NCI-H446 treated with DMSO at 0.1 percent for 48 hours (cell line): Measurements from ENCODE around the gene OSBPL10.
A peak's percentile ranks its signal among the peaks of the same experiment; 100 is the strongest.
"Not testable (repeated sequence)": the region's sequence is repeated elsewhere in the genome, so short reads cannot be mapped to it uniquely, and the experiment has no call there.

ENCODE experiments used
- DNase-seq: peaks from one replicate; lab custom pipeline; 2025; lab: John Stamatoyannopoulos, UW

Gene OSBPL10, protein sequence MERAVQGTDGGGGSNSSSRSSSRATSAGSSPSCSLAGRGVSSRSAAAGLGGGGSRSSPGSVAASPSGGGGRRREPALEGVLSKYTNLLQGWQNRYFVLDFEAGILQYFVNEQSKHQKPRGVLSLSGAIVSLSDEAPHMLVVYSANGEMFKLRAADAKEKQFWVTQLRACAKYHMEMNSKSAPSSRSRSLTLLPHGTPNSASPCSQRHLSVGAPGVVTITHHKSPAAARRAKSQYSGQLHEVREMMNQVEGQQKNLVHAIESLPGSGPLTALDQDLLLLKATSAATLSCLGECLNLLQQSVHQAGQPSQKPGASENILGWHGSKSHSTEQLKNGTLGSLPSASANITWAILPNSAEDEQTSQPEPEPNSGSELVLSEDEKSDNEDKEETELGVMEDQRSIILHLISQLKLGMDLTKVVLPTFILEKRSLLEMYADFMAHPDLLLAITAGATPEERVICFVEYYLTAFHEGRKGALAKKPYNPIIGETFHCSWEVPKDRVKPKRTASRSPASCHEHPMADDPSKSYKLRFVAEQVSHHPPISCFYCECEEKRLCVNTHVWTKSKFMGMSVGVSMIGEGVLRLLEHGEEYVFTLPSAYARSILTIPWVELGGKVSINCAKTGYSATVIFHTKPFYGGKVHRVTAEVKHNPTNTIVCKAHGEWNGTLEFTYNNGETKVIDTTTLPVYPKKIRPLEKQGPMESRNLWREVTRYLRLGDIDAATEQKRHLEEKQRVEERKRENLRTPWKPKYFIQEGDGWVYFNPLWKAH

GRCh38 chr3:31981206-31982181 lies at the start of gene OSBPL10, which contains the start of gene ZNF860:
OSBPL10 (minus strand) TSS chr3:31981262; CDS start chr3:31981179, 83 bp downstream.
ZNF860 (plus strand) TSS chr3:31981750; CDS start chr3:31989080, 7,330 bp downstream.
- no peak for DNase-seq

GRCh38 chr3:32026593-32026992 lies 45.5 kb upstream of the OSBPL10 start:
- DNase-seq, result no peak

GRCh38 chr3:32022947-32023346 lies 41.9 kb upstream of the OSBPL10 start:
- no peak for DNase-seq

DNA sequence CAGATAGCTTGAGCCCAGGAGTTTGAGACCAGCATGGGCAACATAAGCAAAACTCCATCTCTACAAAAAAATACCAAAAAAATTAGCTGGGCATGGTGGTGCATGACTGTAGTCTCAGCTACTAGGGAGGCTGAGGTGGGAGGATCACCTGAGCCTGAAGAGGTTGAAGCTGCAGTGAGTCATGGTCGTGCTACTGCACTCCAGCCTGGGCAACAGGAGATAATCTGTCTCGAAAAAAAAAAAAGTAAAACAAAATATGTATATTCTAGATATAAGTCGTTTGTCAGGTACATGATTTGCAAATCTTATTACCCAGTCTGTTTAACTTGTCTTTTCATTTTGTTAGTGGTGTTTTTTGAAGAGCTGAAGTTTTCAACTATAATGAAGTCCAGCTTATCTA lies 40.7 kb upstream of the OSBPL10 start:
- DNase-seq, result no peak

GRCh38 chr3:32021155-32021554 lies 40.1 kb upstream of the OSBPL10 start:
- DNase-seq, result no peak

DNA sequence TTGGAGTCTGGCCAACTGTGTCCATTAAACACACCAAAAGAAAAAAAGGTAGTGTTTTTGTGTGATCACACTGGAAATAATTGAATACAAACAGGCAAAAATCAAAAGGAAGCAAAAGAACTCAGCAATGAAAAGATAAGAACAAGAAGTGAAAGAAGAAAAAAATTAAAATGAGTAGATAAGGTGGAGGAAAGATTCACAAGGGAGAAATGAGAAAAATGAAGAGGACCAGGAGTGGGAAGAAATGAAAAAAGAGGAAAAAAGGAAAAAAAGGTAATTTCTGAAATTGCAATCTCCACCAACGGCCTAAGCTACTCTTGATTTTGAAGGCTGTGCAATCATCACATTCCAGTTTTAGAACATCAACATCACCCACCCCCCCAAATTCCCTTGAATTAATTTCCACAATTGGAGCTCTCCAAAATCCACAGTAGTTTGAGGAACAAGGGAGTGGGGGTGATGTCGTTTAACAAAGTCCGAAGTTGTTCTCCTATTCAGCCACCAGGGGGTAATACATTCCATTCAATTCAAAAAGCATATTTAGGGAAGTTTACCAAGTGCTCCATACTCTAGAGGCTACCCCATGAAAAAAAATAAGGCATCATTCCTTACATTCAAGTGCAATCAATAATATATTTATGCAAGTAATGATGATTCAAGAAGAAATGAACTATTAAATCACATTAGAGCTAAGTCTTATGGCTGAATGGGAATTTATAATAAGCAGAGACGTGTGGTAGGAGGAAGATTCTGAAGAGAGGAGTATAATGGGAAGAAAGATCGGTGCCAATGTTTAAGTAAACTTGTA lies 37.9 kb upstream of the OSBPL10 start:
- DNase-seq, result peak; percentile 30

DNA sequence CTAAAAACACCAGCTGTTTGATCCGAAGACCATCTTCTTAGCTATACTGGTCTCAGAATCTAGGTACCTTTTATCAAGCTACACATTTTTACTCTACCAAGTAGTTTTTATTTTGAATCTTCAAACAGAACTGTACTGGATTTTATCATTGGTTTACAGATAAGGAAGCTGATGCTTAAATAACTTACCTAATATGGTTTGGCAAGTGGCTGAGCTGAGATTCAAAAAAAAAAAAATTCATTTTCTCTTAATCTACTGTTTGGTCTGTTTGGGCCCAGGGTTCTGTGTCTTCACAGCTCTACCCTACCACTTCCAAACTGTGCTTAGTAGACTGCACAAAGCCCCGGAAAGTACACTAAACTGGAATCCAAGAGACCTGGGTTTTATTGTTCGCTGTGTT lies 36.2 kb upstream of the OSBPL10 start:
- DNase-seq, result no peak

GRCh38 chr3:32015638-32016037 lies 34.6 kb upstream of the OSBPL10 start:
- not testable (repeated sequence) for DNase-seq

DNA sequence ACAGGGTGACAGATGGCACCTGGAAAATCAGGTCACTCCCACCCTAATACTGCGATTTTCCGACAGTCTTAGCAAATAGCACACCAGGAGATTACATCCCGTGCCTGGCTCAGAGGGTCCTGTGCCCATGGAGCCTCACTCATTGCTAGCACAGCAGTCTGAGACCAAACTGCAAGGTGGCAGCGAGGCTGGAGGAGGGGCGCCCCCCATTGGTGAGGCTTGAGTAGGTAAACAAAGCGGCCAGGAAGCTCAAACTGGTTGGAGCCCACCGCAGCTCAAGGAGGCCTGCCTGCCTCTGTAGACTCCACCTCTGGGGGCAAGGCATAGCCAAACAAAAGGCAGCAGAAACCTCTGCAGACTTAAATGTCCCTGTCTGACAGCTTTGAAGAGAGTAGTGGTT lies 29.6 kb upstream of the OSBPL10 start:
- not testable (repeated sequence) for DNase-seq

DNA sequence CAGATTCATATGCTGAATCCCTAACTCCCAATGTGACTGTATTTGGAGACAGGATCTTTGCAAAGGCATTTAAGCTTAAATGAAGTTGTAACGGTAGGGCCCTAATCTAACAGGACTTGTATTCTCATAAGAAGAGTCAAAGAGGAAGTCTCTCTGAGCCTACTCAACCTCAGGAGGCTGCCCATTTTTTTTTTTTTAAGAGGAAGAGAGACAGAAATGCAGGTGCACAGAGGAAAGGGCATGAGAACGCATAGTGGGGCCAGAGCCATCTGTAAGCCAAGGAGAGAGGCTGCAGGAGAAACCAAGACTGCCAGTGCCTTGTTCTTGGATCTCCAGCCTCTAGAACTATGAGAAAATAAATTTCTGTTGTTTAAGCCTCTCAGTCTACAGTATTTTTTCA lies 28.9 kb upstream of the OSBPL10 start:
- DNase-seq, result no peak

DNA sequence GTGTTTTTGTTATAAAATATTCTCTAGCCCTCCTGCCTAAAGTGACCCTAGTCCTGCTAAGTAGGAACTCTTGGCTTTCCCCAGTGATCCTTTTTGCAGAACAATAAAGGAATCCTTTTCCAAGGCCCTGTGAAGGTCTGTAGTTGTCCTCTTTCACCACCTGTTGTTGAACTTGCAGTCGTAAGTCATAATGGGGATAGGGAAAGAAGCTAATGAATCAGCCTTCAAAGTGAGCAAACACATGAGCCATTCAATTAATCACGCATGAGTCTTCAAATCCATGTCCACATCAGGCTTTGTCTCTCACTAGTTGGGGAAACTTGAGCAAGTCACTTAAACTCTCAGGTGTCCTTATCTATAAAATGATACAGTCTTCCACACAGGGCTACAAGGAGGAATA lies 28.0 kb upstream of the OSBPL10 start:
- no peak for DNase-seq

GRCh38 chr3:32004113-32004765 lies 23.2 kb upstream of the OSBPL10 start:
- no peak for DNase-seq

DNA sequence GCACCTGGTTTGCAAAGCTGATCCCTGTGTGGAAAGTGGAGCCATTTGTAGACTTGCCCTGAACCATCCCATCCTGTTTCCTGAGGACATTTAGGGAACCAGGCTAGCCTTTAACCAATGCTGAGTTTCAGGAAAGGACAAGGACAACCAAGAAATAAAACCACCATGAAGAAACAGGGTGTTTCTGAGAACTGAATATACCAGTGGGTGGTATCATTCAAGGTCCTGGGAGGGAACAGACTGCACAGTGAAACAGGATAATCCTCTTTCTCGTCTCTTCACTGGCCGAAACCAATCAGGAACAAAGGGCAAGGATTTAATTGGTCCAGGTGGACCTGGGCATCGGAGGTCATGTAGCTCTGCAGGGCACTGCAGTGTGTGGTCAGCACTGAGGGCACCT lies 22.3 kb upstream of the OSBPL10 start:
- no peak for DNase-seq

DNA sequence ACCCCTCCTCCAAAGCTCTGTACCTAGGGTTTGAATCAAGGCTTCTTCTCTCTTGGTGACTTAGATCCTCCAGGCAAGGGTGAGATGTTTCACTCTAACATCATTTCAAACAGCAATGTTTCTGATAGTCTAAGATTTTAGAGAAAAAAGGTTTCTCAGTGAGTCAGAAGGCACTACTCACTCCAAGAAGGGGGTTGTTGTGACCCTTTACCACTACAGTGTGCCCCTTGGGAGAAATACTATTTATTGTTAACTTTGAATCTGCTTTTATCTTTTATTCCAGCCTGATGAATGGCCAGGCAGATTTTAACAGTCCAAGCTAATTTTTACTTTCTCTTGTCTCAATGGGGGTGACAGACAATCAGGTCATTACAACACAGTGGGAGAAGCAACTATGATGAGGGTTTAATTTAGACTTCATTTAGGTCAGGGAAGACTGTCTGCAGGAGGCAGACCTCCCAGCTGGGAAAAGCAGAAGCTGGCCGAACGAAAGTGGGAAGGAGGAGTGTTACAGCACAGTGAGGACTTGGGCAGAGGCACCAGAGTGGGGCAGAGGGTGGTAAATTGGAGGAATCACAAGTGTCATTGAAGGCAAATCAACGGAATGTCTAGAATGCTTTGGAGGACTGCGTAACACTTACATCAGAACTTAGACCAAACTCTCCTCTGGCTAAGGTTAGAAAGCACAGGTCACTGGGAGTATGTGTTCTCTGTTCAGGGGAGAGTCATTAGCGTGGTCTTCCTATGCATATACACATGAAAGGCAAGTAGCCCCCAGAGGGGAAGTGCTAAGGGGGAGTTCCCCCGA lies 21.7 kb upstream of the OSBPL10 start:
- no peak for DNase-seq

DNA sequence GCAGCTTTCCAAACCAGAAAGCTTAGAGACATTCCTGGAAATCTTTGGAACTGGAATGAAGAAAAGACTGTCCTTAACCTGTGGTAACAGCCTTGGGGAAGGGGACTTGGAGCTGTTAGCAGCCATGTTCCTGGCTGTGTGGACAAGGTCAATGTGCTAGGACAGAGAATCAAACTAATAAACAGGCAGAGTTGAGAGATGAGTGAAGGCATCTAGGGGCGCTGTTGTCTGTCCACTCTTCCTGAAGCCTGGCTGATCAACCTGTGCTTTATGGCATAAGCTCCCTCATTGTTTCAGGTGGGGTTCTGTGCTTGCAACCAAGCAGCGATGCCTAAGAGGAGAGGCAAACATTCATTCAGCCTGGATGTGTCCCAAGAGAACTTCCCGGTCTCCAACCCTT lies 19.8 kb upstream of the OSBPL10 start:
- DNase-seq, result no peak

DNA sequence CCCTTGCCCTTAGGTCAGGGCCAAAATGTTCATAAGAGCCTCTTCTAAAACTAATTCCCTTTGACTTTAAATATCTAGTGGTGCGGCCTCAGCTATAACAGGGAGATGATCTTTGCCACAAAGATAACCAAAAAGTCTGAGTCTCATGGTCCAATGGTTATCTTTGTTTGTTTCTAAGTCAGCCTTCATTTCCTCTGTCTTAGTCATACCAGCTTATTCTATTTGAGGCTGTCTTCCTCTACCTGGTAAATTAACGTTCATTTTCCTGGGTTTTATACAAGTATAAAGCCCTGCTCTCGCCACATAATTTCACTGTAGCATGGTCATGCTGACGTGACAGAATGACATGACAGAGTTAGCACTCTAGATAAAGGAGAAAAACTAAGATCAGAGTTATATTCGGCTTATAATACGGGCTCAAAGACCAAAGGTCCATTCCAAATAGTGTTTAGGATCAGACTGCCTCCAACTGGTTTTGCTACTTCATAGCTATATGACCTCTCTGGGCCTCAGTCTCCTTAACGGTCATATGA lies 18.9 kb upstream of the OSBPL10 start:
- DNase-seq, result no peak

DNA sequence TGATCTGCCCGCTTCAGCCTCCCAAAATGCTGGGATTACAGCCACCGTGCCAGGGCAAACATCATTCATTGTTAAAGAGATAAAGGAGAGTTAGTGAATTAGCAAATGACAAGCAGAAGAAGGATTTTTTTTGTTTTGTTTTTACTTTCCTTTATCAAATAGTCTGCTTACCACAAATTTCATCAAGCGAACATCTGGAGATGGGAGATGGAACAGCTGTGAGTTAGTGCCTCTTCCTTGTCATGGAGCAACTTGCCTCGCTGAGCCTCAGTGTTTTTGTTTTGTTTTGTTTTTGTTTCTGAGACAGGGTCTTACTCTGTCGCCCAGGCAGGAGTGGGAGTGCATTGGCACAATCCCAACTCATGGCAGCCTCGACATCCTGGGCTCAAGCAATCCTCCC lies 16.4 kb upstream of the OSBPL10 start:
- DNase-seq, result no peak

DNA sequence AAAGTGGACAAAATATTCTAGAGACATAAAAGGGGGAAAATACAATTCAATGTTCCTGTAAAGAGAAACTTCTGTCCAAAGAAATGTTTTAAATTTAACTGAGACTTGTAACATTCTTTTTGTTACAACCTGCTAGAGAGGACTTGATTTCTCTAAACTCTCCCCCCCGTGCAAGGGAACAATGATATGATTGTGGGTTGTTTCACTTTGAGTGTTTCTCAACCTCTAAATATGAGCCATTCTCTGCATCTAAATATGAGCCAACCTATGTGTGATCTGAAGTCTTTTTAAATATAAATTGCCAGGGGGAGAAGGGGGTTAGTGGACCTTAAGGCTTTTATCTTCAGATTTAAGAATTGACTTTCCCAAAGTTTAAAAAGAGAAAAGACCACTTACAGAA lies 15.1 kb upstream of the OSBPL10 start:
- no peak for DNase-seq

GRCh38 chr3:31995026-31995425 lies 14.0 kb upstream of the OSBPL10 start:
- not testable (repeated sequence) for DNase-seq

DNA sequence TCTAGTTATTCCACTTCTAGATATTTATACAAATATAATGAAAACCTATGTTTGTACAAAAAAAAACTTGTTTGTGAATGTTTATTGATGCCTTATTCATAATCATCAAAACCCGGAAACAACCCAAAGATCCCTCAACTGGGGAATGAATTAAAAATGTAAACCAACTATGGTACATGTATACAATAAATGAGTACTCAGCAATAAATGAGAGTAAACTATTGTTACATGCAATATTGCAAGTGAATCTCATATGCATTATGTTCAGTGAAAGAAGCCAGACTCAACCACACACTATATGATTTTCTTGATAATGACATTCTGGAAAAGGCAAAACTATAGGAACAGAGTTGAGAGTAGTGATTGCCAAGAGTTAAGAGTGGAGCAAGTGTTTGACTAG lies 12.8 kb upstream of the OSBPL10 start:
- no peak for DNase-seq
